WTC11 (cell line): ENCODE measurements around the gene IGFBP5. TPM values are rescaled to one million over a fixed set of nuclear protein-coding genes. Genes with fewer than 3 reads are reported as not detected.

Experiments used
- ATAC-seq: fragments of 200-7000 bp; cut with Tn5 transposase; 2 replicates; pipeline ENCODE4 v1.10.0; 2021; ENCODE audit warnings: mild to moderate bottlenecking, moderate library complexity
- CTCF ChIA-PET: fragments of 300-600 bp; sonication (Branson Sonifier 250); formaldehyde crosslinking; loops from one replicate; lab custom pipeline; 2021; ENCODE audit warnings: antibody characterized with exemption; lab: Charles Lee
- POLR2A ChIA-PET: fragments of 350-600 bp; sonication (Branson Sonifier 250); formaldehyde crosslinking; loops from one replicate; lab custom pipeline; 2021; ENCODE audit warnings: antibody characterized with exemption; lab: Charles Lee
- DNase-seq: peaks from one replicate; pipeline ENCODE4 v3.0.0; 2021; ENCODE audit warnings: low spot score
- H3K27ac Mint-ChIP-seq: 2 replicates; pipeline ENCODE4 v1.8.0; 2021; ENCODE audit warnings: mixed read lengths
- H3K27me3 Mint-ChIP-seq: 2 replicates; pipeline ENCODE4 v1.8.0; 2021; ENCODE audit warnings: low read depth, mild to moderate bottlenecking, moderate library complexity, mixed read lengths
- H3K36me3 Mint-ChIP-seq: 2 replicates; pipeline ENCODE4 v1.8.0; 2021; ENCODE audit warnings: mixed read lengths
- H3K4me1 Mint-ChIP-seq: 2 replicates; pipeline ENCODE4 v1.8.0; 2022; ENCODE audit warnings: mixed read lengths
- H3K4me3 Mint-ChIP-seq: 2 replicates; pipeline ENCODE4 v1.8.0; 2021; ENCODE audit warnings: mild to moderate bottlenecking, moderate library complexity, mixed read lengths
- H3K9me3 Mint-ChIP-seq: 2 replicates; pipeline ENCODE4 v1.8.0; 2021; ENCODE audit warnings: mixed read lengths
- CREB1 ChIP-seq: sonication (generic); formaldehyde crosslinking; IDR thresholded peaks from 2 replicates; pipeline ENCODE4 v1.8.0; 2023; ENCODE audit warnings: mild to moderate bottlenecking, missing genetic modification reagents
- ESRRA ChIP-seq: sonication (generic); formaldehyde crosslinking; IDR thresholded peaks from 2 replicates; pipeline ENCODE4 v1.8.1; 2022; ENCODE audit warnings: mild to moderate bottlenecking, missing genetic modification reagents, borderline replicate concordance
- GABPB1 ChIP-seq: sonication (generic); formaldehyde crosslinking; IDR thresholded peaks from 2 replicates; pipeline ENCODE4 v1.8.1; 2023; ENCODE audit warnings: mild to moderate bottlenecking, missing genetic modification reagents
- IRF2 ChIP-seq: sonication (generic); formaldehyde crosslinking; IDR thresholded peaks from 2 replicates; pipeline ENCODE4 v1.8.0; 2022; ENCODE audit warnings: low read depth, missing genetic modification reagents, borderline replicate concordance
- JUN ChIP-seq: sonication (generic); formaldehyde crosslinking; IDR thresholded peaks from 2 replicates; pipeline ENCODE4 v1.8.0; 2023; ENCODE audit warnings: mild to moderate bottlenecking, missing genetic modification reagents
- NFATC4 ChIP-seq: fragments of 250-450 bp; sonication (Bioruptor Pico); IDR thresholded peaks from 2 replicates; pipeline ENCODE4 v1.9.0; 2021; ENCODE audit warnings: mild to moderate bottlenecking
- NFYB ChIP-seq: sonication (generic); formaldehyde crosslinking; conservative IDR thresholded peaks from 2 replicates; pipeline ENCODE4 v1.8.0; 2022; ENCODE audit warnings: low read depth, missing genetic modification reagents
- NR2C2 ChIP-seq: sonication (generic); formaldehyde crosslinking; IDR thresholded peaks from 2 replicates; pipeline ENCODE4 v1.8.0; 2022; ENCODE audit warnings: mild to moderate bottlenecking, missing genetic modification reagents
- NR3C1 ChIP-seq: sonication (generic); formaldehyde crosslinking; conservative IDR thresholded peaks from 2 replicates; pipeline ENCODE4 v1.8.1; 2023; ENCODE audit warnings: low read depth, mild to moderate bottlenecking, missing genetic modification reagents
- RELA ChIP-seq: sonication (generic); formaldehyde crosslinking; IDR thresholded peaks from 2 replicates; pipeline ENCODE4 v1.8.1; 2022; ENCODE audit warnings: missing genetic modification reagents, mild to moderate bottlenecking, borderline replicate concordance
- STAT6 ChIP-seq: sonication (generic); formaldehyde crosslinking; conservative IDR thresholded peaks from 2 replicates; pipeline ENCODE4 v1.8.1; 2023; ENCODE audit warnings: mild to moderate bottlenecking, low read depth, missing genetic modification reagents, moderate library complexity
- TCF7 ChIP-seq: sonication (generic); formaldehyde crosslinking; IDR thresholded peaks from 2 replicates; pipeline ENCODE4 v1.8.0; 2022; ENCODE audit warnings: mild to moderate bottlenecking, low read depth, missing genetic modification reagents, moderate library complexity
- ZMAT4 ChIP-seq: fragments of 250-450 bp; sonication (Bioruptor Pico); IDR thresholded peaks from 2 replicates; pipeline ENCODE4 v1.9.0; 2021; ENCODE audit warnings: mild to moderate bottlenecking
- ZNF263 ChIP-seq: sonication (generic); formaldehyde crosslinking; IDR thresholded peaks from 2 replicates; pipeline ENCODE4 v1.8.1; 2022; ENCODE audit warnings: low read depth, mild to moderate bottlenecking, moderate library complexity, missing genetic modification reagents
- ZNF423 ChIP-seq: fragments of 250-450 bp; sonication (Bioruptor Pico); IDR thresholded peaks from 2 replicates; pipeline ENCODE4 v2.1.2; 2022; ENCODE audit warnings: mild to moderate bottlenecking, moderate library complexity
- ZNF532 ChIP-seq: fragments of 250-450 bp; sonication (Bioruptor Pico); IDR thresholded peaks from 2 replicates; pipeline ENCODE4 v1.9.0; 2021; ENCODE audit warnings: mild to moderate bottlenecking, borderline replicate concordance
- ZSCAN18 ChIP-seq: fragments of 250-450 bp; sonication (Bioruptor Pico); IDR thresholded peaks from 2 replicates; pipeline ENCODE4 v2.1.2; 2022; ENCODE audit warnings: mild to moderate bottlenecking, moderate library complexity
- total RNA-seq: library from RNA; stranded (reverse); gene quantifications from 3 replicates; pipeline ENCODE4 v1.2.3, GENCODE V29; 2021
- TF ChIP-seq, protein P1 (sequence below): sonication (generic); formaldehyde crosslinking; IDR thresholded peaks from 2 replicates; pipeline ENCODE4 v1.8.0; 2022; ENCODE audit warnings: mild to moderate bottlenecking, missing genetic modification reagents
- TF ChIP-seq, protein P2 (sequence below): sonication (generic); formaldehyde crosslinking; IDR thresholded peaks from 2 replicates; pipeline ENCODE4 v1.8.1; 2023; ENCODE audit warnings: mild to moderate bottlenecking, missing genetic modification reagents, moderate library complexity
- TF ChIP-seq, protein P3 (sequence below): sonication (generic); formaldehyde crosslinking; IDR thresholded peaks from 2 replicates; pipeline ENCODE4 v1.8.0; 2022; ENCODE audit warnings: mild to moderate bottlenecking, missing genetic modification reagents

IGFBP5 gene
- total RNA-seq, 1 experiment from 2014 or later, result 5.3 TPM

DNA sequence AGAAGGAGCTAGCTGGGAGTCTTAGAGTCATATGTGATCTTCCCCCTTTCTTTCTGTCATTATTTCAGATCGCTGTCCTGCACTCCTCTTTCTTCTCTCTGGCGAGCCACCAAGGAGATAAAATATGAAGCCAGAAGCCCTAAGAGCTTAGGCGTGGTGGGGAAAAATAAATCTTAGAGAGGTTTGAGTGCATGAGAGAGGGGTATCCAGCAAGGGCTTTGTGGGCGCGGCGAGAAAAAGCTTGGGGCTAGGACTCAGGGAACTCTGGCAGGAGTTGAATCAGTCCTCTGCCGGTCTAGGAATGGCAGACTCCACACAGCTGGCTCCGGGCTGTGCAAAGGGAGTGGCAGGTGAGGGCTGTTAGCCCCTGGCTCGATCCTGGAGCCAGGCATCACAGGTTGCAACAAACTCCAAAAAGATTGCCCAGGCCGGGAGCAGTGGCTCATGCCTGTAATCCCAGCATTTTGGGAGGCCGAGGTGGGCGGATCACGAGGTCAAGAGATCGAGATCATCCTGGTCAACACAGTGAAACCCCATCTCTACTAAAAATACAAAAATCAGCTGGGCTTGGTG is 20.1 kb upstream of the IGFBP5 start:
- Mint-ChIP-seq H3K27ac (no peak overlapping the region), H3K9me3 (no peaks in the 10 kb centered on the region)
- CTCF ChIA-PET, result no interaction called here
- ATAC-seq, result no peak
- TF ChIP-seq NR2C2 (CRISPR knock-in tag) (no peak), TCF7 (CRISPR knock-in tag) (no peak), ZMAT4 (CRISPR knock-in tag) (no peak), IRF2 (no peak), GABPB1 (no peak), ZNF263 (CRISPR knock-in tag) (no peak), NFATC4 (CRISPR knock-in tag) (no peak), ESRRA (CRISPR knock-in tag) (no peak), ZNF423 (CRISPR knock-in tag) (no peak), CREB1 (no peak), ZSCAN18 (CRISPR knock-in tag) (no peak), RELA (no peak), JUN (no peak), STAT6 (no peak), NR3C1 (CRISPR knock-in tag) (no peak)
- TF ChIP-seq, protein P1, sequence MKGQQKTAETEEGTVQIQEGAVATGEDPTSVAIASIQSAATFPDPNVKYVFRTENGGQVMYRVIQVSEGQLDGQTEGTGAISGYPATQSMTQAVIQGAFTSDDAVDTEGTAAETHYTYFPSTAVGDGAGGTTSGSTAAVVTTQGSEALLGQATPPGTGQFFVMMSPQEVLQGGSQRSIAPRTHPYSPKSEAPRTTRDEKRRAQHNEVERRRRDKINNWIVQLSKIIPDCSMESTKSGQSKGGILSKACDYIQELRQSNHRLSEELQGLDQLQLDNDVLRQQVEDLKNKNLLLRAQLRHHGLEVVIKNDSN (CRISPR knock-in tag), result no peak
- TF ChIP-seq, protein P2, sequence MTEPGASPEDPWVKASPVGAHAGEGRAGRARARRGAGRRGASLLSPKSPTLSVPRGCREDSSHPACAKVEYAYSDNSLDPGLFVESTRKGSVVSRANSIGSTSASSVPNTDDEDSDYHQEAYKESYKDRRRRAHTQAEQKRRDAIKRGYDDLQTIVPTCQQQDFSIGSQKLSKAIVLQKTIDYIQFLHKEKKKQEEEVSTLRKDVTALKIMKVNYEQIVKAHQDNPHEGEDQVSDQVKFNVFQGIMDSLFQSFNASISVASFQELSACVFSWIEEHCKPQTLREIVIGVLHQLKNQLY (CRISPR knock-in tag), result no peak
- TF ChIP-seq, protein P3, sequence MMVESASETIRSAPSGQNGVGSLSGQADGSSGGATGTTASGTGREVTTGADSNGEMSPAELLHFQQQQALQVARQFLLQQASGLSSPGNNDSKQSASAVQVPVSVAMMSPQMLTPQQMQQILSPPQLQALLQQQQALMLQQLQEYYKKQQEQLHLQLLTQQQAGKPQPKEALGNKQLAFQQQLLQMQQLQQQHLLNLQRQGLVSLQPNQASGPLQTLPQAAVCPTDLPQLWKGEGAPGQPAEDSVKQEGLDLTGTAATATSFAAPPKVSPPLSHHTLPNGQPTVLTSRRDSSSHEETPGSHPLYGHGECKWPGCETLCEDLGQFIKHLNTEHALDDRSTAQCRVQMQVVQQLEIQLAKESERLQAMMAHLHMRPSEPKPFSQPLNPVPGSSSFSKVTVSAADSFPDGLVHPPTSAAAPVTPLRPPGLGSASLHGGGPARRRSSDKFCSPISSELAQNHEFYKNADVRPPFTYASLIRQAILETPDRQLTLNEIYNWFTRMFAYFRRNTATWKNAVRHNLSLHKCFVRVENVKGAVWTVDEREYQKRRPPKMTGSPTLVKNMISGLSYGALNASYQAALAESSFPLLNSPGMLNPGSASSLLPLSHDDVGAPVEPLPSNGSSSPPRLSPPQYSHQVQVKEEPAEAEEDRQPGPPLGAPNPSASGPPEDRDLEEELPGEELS (CRISPR knock-in tag), result no peak
- TF ChIP-seq, all 79 proteins: peak for 0
- Mint-ChIP-seq H3K27me3 (no peaks in the 10 kb centered on the region; the same call in 1 of the 2 replicates), H3K4me1 (peaks cover 7% of the 10 kb centered on the region), H3K4me3 (no peak overlapping the region), H3K36me3 (no peaks in the 10 kb centered on the region)
- POLR2A ChIA-PET, result no interaction called here
- DNase-seq, result no peak

GRCh38 chr2:216714376-216714775 is 19.0 kb upstream of the IGFBP5 start:
- peaks cover 3% of the 10 kb centered on the region for H3K9me3 Mint-ChIP-seq
- no peaks in the 10 kb centered on the region for H3K36me3 Mint-ChIP-seq
- TF ChIP-seq ZNF532 (CRISPR knock-in tag) (no peak), ZSCAN18 (CRISPR knock-in tag) (no peak), NFATC4 (CRISPR knock-in tag) (no peak), NFYB (CRISPR knock-in tag) (no peak), TCF7 (CRISPR knock-in tag) (no peak)
- ATAC-seq (no peak), DNase-seq (no peak)
- ChIA-PET CTCF (no interaction called here), POLR2A (no interaction called here)
- H3K27me3 Mint-ChIP-seq, result no peaks in the 10 kb centered on the region; the same call in 1 of the 2 replicates
- H3K4me3 Mint-ChIP-seq, result no peak overlapping the region
- no peak overlapping the region for H3K27ac Mint-ChIP-seq
- peaks cover 7% of the 10 kb centered on the region for H3K4me1 Mint-ChIP-seq
